ENCODE results near the gene USP3. TPM values are rescaled to one million over a fixed set of nuclear protein-coding genes. Genes with fewer than 3 reads are reported as not detected.

The USP3 gene
- total and polyA plus RNA-seq, 2 of the 4 experiments (the other 2 are of a cell fraction): 17.3 to 52.3 TPM

- in situ Hi-C loops (cut with MboI; ENCODE audit: low sequenced_read_pairs): no loop called here
- 0 out of 2 replicates have a peak, but pooled peaks have one; percentile 5 for ATAC-seq (ENCODE audit: low read depth)
- Histone ChIP-seq H3K4ac (ENCODE audit: low read depth, low read length) (peak overlapping the region; percentile 67; the same call in 1 of the 2 replicates), H4K8ac (ENCODE audit: low read depth in 2 of 2, low read length in 2 of 2) (peak overlapping the region; percentile 64 to 76), H4K5ac (ENCODE audit: low read depth, low read length) (peak overlapping the region; percentile 37; the same call in 1 of the 2 replicates), H2AK9ac (replicated peaks; ENCODE audit: low read depth, low read length, poor library complexity) (no peak overlapping the region), H2BK15ac (ENCODE audit: low read depth, low read length) (peak overlapping the region; percentile 71; the same call in 1 of the 3 replicates), H3K4me3 (ENCODE audit: insufficient read depth, low read depth, low read length) (peak overlapping the region; percentile 33; the same call in 1 of the 2 replicates), H3K4me2 (ENCODE audit: low read depth, low read length) (peak overlapping the region; percentile 79), H3K27me3 (ENCODE audit: control insufficient read depth, insufficient read depth, low read length) (no peaks in the 10 kb centered on the region), H3K36me3 (ENCODE audit: control insufficient read depth, insufficient read depth, low read length) (no peaks in the 10 kb centered on the region), H3K79me1 (ENCODE audit: low read depth in 1 of 2, low read length in 2 of 2) (peaks cover under 1 to 27% of the 10 kb centered on the region in 2 experiments; a peak in 2 of 4 replicates), H3K56ac (ENCODE audit: extremely low read depth, insufficient read depth, low read length) (peak overlapping the region; percentile 39; the same call in 1 of the 2 replicates), H2AK5ac (ENCODE audit: low read depth, low read length) (peak overlapping the region; percentile 80; the same call in 1 of the 2 replicates), H4K20me1 (ENCODE audit: insufficient read depth, low read length) (peaks cover 9% of the 10 kb centered on the region; the same call in 1 of the 2 replicates), H3K18ac (ENCODE audit: low read depth, low read length) (peak overlapping the region; percentile 70; the same call in 1 of the 2 replicates), H2BK120ac (ENCODE audit: low read depth, low read length) (peak overlapping the region; percentile 86), H3K23ac (ENCODE audit: low read depth, low read length) (peak overlapping the region; percentile 62; the same call in 1 of the 2 replicates), H3K9me3 (ENCODE audit: control insufficient read depth, insufficient read depth, low read length) (no peaks in the 10 kb centered on the region), H3K14ac (replicated peaks; ENCODE audit: low read depth, low read length) (peak overlapping the region; percentile 77), H3K4me1 (ENCODE audit: control insufficient read depth, insufficient read depth, low read length) (peaks cover 18% of the 10 kb centered on the region), H2BK5ac (ENCODE audit: low read depth, low read length, poor library complexity, severe bottlenecking) (peak overlapping the region; percentile 71), H2AFZ (replicated peaks; ENCODE audit: low read length, poor library complexity) (peak overlapping the region; percentile 84), H4K91ac (ENCODE audit: insufficient read depth, low read depth, low read length) (peak overlapping the region; percentile 52; the same call in 1 of the 2 replicates), H3K9ac (ENCODE audit: low read depth, low read length) (peak overlapping the region; percentile 60), H2BK20ac (ENCODE audit: low read depth, low read length) (peak overlapping the region; percentile 33; the same call in 1 of the 2 replicates), H3K27ac (ENCODE audit: insufficient read depth, low read length) (peak overlapping the region; percentile 67), H3K9me1 (ENCODE audit: insufficient read depth, low read length) (peaks cover 18% of the 10 kb centered on the region)
- CTCF ChIA-PET: interaction anchor here (1.1 kb wide), 1 partner anchor 35 kb away, joined by 4 read pairs; no protein-coding TSS in a partner anchor
- intact Hi-C loops (cut with micrococcal nuclease): no loop called here
- peak; percentile 97 for DNase-seq
- POLR2A ChIA-PET (ENCODE audit: unreplicated experiment): no interaction called here
- no TSS peak for BruUV-seq (replicated peaks)
- dilution Hi-C loops (cut with HindIII; ENCODE audit: low sequenced_read_pairs, unreplicated experiment): no loop called here
- WGBS, 2 experiments (ENCODE audit: extremely low coverage in 2 of 2, insufficient read length in 1 of 2): 0% methylated on average over 6 of the region's 21 CpGs; no CpG with 5 or more reads in 1 of the 2 experiments
- TF ChIP-seq RAD21 (IDR thresholded peaks at IDR 0.05; ENCODE audit: low read length) (no peak), CTCF (conservative IDR thresholded peaks at IDR 0.05; ENCODE audit: low read depth, low read length) (no peak), MXI1 (IDR thresholded peaks at IDR 0.05; ENCODE audit: borderline replicate concordance, low read depth, low read length) (no peak), CHD1 (IDR thresholded peaks at IDR 0.05; ENCODE audit: low read depth, low read length) (no peak), NFE2L2 (IDR thresholded peaks at IDR 0.05; ENCODE audit: low read depth, low read length) (no peak), MAZ (IDR thresholded peaks at IDR 0.05; ENCODE audit: borderline replicate concordance, low read depth, low read length) (peak; percentile 79; the same call in 1 of the 2 replicates), SMC3 (IDR thresholded peaks at IDR 0.05; ENCODE audit: low read depth, low read length) (no peak), RFX5 (IDR thresholded peaks at IDR 0.05; ENCODE audit: low read depth, low read length) (no peak), ELK1 (IDR thresholded peaks at IDR 0.05; ENCODE audit: borderline replicate concordance, low read depth, low read length) (no peak), BHLHE40 (IDR thresholded peaks at IDR 0.05; ENCODE audit: low read depth, low read length) (peak; percentile 90), RCOR1 (IDR thresholded peaks at IDR 0.05; ENCODE audit: insufficient replicate concordance, low read length) (no peak), FOS (IDR thresholded peaks at IDR 0.05; ENCODE audit: low read depth, low read length) (no peak), CEBPB (IDR thresholded peaks at IDR 0.05; ENCODE audit: low read depth, low read length) (no peak)
These were observed 2.9 kb upstream of the USP3 start for GRCh38 chr15:63501256-63502089.
